Fibroblast of skin of left biceps (primary cell): ENCODE measurements around the gene IFI27L1.
A peak's percentile ranks its signal among the peaks of the same experiment; 100 is the strongest.

ENCODE experiments used
- DNase-seq, 2 experiments: peaks; one replicate each; pipeline ENCODE4 v3.0.0-alpha.2; 2013; ENCODE audit warnings: low read depth in 2 of 2

IFI27L1 gene

GRCh38 chr14:94079891-94080620, 1.1 kb upstream of the IFI27L1 start:
- no peak for DNase-seq

GRCh38 chr14:94081386-94081820, 293 bp downstream of the IFI27L1 start:
- no peak for DNase-seq

GRCh38 chr14:94087891-94088290, 6.8 kb downstream of the IFI27L1 start:
- no peak for DNase-seq

DNA sequence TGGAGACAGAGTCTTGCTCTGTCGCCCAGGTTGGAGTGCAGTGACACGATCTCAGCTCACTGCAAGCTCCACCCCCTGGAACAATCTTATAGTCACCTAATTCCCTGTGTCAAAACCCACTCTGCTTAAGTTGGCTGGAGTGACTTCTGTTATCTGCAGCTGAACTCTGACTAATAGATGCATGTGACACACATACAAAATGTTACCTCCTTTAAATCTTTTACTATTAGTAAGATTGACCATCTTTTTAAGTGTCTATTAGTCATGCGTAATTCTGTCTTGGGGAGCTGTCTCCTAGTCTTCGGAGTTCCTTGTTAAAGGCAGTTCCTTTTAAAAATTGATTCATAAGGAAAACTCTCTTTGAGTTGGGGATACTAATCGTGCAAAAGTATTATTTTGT, 7.4 kb downstream of the IFI27L1 start:
- no peak for DNase-seq

DNA sequence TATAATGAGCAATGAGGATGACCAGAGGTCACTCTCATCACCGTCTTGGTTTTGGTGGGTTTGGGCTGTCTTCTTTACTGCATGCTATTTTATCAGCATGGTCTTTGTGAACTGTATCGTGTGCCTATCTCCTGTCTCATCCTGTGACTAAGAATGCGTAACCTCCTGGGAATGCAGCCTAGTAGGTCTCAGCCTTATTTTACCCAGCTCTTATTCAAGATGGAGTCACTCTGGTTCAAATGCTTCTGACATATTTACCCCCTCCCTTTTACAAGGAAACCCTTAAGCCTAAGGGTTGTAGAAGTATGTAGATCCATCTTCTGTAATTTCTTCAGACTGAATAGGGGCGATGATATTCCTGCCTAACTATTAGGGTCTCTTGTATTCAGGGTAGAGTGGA, 8.4 kb downstream of the IFI27L1 start:
- no peak for DNase-seq

DNA sequence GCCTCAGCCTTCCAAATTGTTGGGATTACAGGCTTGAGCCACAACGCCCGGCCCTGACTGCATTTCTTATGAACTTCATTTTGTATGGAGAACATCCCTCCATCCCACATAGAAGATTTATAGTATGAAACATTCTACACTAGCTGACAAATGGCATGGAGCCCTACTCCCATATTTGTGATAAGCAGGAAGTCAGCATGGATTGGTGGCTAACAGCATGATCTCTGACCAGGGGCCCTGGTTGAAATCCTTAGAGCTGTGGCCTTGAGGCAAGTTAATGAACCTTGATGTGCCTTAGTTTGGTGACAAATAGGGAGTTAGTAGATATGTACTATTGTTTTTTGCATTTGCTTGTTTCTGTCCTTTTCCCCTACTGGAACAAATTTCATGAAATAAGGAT, 12.3 kb downstream of the IFI27L1 start:
- no peak for DNase-seq

DNA sequence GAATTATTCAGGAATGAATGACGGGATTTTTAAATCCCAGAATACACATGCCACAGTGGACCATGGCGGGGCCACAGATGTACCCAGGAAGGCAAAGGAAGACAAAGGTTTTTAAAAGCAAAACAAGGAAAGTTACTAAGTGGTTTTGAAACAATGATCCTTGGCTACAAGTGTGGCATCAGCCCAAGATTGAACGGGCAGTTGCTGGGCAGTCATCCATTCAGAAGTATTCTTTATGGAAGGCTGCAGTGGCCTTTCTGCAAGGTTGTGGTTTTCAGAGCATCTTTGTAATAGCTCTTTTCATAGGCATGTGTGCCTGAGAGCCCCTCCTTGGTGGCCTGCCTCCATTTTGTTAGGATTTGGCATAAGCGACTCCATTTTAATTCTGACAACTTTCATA, 16.0 kb downstream of the IFI27L1 start:
- no peak for DNase-seq

DNA sequence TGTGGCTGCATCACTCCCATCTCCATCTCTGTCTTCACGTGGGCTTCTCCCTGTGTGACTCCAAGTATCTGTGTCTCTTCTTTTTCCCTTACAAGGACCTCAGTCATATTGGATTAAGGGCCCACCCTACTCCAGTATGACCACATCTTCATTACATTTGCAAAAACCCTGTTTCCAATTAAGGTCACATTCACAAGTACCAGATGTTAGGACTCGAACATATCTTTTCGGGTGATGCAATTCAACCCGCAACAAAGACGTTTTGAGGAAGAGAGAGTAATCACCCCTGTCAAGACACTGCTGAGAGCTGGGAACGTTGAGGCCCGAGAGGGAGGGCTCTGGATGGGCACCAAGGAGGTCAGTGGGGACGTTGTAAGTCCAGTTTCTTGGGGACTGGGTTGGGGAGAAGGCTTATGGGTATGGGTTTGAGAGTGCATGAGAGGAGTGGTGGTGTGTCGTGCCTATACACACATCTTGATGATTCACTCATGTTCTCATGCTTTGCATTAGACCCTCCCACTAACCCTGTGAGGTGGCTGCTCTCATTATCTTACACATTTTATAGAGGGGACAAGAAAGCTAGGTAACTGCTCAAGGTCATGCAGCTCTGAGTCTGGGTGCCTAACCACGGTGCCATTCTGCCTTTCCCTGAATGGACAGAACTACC, 17.3 kb downstream of the IFI27L1 start:
- peak; percentile 85 to 86 for DNase-seq

- no peak for DNase-seq
These were observed 17.9 kb downstream of the IFI27L1 start for GRCh38 chr14:94099006-94099405.

GRCh38 chr14:94100847-94101246, 19.7 kb downstream of the IFI27L1 start:
- DNase-seq = peak; percentile 33 to 36

DNA sequence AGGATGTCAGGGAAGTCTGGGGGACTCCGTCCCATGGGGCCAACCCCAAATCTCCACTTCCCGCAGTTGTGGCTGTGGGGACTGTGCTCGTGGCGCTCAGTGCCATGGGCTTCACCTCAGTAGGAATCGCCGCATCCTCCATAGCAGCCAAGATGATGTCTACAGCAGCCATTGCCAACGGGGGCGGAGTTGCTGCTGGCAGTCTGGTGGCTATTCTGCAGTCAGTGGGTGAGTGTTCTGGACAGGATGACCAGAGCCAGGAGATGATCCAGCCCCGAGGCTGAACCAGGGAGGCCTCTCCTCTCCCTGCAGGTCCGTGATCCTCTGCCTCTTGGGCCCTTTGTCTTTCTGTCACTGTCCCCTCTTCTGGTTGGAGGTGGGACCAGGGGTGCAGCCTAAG, 20.6 kb downstream of the IFI27L1 start:
- no peak for DNase-seq

GRCh38 chr14:94102768-94103482, 21.8 kb downstream of the IFI27L1 start:
- no peak for DNase-seq

DNA sequence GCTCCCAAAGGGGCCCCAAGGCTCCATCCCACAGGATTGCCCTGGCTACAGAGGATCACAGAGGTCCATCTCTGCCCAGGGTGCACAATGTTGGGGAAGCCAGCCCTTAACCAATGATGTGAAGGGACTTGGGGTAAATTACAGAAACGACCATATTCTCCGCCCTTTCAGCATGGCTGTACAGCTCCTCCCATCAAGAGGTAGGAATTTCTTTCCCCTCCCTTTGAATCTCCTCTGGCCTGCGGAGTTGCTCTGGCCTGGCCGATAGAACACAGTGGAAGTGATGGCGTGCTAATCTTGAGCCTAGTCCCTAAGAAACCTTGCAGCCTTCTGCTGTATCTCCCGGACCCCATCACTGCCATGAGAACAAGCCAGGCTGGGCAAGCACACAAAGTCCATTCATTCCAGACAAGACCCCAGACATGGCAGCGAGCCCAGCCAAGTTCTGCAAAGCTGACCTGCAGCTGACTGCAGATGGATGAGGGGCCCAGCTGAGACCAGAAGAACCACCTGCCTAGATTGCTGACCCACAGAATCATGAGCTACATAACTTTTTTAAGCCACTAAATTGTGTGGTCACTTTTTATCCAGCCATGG, 22.5 kb downstream of the IFI27L1 start:
- no peak for DNase-seq

DNA sequence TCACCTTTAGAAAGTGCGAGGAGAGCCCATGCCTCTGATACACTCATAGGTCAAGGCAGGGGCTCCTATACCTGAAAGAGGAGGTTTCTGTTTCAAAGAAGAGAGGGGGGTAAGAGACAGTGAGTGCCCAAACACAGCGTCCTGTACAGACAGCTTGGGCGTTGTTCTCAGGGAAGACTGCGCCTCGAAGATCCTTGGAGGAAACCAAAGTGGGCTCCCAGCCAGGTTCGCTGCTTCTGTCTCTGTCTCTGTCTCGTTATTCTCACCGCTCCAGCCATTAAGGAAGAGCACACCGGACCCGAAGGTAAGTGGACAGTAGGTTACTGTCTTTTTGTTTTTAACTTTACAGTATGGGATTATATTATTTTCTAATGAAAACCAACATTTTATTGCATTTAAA, 23.6 kb downstream of the IFI27L1 start:
- no peak for DNase-seq

DNA sequence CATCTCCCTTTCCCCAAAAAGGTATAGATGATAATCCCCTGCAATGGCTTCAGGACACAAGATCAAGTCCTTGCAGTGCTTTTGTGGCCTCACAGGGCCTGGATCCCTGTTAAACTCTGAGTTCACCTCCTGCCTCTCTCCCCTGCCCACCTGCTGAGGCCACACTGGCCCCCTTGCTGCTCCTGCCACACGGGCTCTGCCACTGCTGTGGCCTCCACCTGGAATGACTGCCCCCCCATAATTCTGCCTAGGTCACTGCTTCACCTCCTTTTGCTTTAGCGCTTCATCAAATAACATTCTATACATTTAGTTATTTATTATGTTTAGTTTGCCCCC, 28.8 kb downstream of the IFI27L1 start:
- no peak for DNase-seq

- DNase-seq = no peak
These were observed 29.6 kb downstream of the IFI27L1 start, which contains the start of gene IFI27 for GRCh38 chr14:94110552-94111181. IFI27 (plus strand) TSS chr14:94110736.

DNA sequence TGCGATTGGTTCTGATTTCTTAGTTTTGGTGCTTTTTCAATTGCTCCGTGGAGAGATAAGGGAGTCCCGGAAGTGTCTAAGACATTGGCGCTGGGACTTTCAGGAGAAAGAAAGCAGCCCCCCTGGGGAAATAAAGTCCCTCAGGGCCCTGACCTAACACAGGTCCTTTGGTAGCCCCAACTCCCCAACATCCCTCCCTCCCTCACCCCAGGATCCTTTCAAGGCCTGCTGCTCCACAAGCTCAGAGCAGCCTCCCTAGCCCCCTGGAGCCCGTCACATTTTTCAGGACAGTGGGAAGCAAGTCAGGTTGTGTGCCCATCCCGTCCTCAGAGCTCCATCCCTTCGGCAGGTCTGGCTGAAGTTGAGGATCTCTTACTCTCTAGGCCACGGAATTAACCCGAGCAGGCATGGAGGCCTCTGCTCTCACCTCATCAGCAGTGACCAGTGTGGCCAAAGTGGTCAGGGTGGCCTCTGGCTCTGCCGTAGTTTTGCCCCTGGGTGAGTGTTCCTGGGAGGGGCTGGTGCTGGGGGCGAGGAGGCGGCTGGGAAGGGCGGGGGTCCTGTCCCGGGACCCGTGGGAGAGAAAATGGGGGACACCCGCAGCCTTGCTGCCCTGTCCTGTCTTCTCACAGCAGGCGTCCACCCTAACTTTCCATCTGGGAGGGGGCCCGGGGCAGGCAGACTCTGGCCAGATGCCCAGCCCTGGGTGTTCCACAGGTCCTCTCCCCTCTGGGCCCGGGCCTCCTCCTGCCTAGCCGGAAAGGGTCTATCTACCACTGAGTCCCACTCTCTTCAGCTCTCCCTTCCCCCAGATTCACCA, 30.4 kb downstream of the IFI27L1 start:
- DNase-seq = no peak

GRCh38 chr14:94112513-94113063, 31.5 kb downstream of the IFI27L1 start:
- no peak for DNase-seq

DNA sequence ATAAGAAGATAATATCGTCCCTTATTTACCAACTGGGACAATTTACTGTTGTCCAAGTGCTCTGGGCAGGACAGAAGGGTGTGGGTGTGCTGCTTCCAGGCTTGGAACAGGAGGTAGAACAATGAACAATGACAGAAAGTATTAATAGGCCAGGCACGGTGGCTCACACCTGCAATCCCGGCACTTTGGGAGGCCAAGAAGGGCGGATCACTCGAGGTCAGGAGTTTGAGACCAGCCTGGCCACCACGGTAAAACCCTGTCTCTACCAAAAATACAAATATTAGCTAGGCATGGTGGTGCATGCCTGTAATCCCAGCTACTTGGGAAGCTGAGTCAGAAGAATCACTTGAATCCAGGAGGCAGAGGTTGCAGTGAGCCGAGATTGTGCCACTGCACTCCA, 32.0 kb downstream of the IFI27L1 start:
- DNase-seq = no peak

DNA sequence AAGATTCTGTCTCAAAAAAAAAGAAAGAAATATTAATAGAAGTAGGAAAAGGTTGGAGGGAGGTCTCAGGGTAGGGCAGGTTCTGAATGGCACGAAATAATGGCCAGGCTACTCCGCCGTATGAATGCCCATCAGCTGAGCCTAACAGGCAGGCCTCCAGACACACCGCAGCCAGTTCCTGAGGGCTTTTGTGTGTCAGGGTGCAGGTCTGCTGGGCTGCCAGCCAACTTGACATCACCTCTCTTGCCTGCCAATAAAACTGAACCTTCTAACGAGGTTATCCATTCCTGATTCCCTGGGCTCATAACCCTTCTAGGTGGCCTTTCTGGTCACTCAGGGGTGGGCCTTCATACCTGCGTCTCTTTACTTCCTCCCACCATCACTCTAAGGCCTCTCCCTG, 32.4 kb downstream of the IFI27L1 start:
- DNase-seq = no peak
